HEK293 (cell line): Measurements from ENCODE around the gene NFE2L3.

Experiments used
- CTCF ChIA-PET: fragments of 350-600 bp; formaldehyde crosslinking; extraction: SDS; loops from one replicate; lab custom pipeline; 2021; ENCODE audit warnings: antibody characterized with exemption; lab: Yijun Ruan, JAX
- POLR2A ChIA-PET: fragments of 300-600 bp; formaldehyde crosslinking; extraction: SDS; loops from one replicate; lab custom pipeline; 2020; ENCODE audit warnings: antibody characterized with exemption, inconsistent platforms; lab: Yijun Ruan, JAX
- H3K27ac ChIP-seq: fragments of 200-500 bp; sonication (Bioruptor generic); 2 replicates; pipeline ENCODE4 v1.5.1; 2014; ENCODE audit warnings: low read depth, low read length, control low read depth, inconsistent platforms; ENCODE audit errors: extremely low read depth
- H3K36me3 ChIP-seq, 2 experiments: fragments of 200-500 bp in 1 of 2; sonication (Bioruptor generic) in 1 of 2; 1 replicate in 1 of 2; 2 replicates in 1 of 2; pipeline ENCODE4 v1.5.1; 2014 to 2017; ENCODE audit warnings: inconsistent platforms in 2 of 2, low read length in 2 of 2; ENCODE audit not compliant: control insufficient read depth in 2 of 2, insufficient read depth in 1 of 2
- H3K4me1 ChIP-seq: fragments of 200-500 bp; sonication (Bioruptor generic); 2 replicates; pipeline ENCODE4 v1.5.1; 2014; ENCODE audit warnings: mild to moderate bottlenecking, low read length, inconsistent platforms; ENCODE audit not compliant: control insufficient read depth, insufficient read depth
- H3K4me3 ChIP-seq: 2 replicates; pipeline ENCODE4 v1.5.1; 2011; ENCODE audit warnings: low read depth, mild to moderate bottlenecking, control low read depth, low read length, moderate library complexity
- H3K9me3 ChIP-seq: fragments of 200-500 bp; sonication (Bioruptor generic); 2 replicates; pipeline ENCODE4 v1.5.1; 2014; ENCODE audit warnings: low read depth, low read length, inconsistent platforms; ENCODE audit not compliant: control insufficient read depth, insufficient read depth
- MEIS1 ChIP-seq: sonication (generic); formaldehyde crosslinking; IDR thresholded peaks from 2 replicates; pipeline ENCODE4 v1.8.1; 2022; ENCODE audit warnings: missing genetic modification reagents, mild to moderate bottlenecking, borderline replicate concordance
- YY2 ChIP-seq: fragments of 450-650 bp; formaldehyde crosslinking; IDR thresholded peaks from 2 replicates; pipeline ENCODE4 v1.5.1; 2016; ENCODE audit warnings: missing biosample characterization, missing genetic modification characterization
- ZBTB17 ChIP-seq: fragments of 450-650 bp; formaldehyde crosslinking; IDR thresholded peaks from 2 replicates; pipeline ENCODE4 v1.5.1; 2016; ENCODE audit warnings: missing biosample characterization, missing genetic modification characterization
- ZBTB26 ChIP-seq: fragments of 450-650 bp; formaldehyde crosslinking; optimal IDR thresholded peaks from 2 replicates; pipeline ENCODE3; 2016; ENCODE audit warnings: missing biosample characterization, mild to moderate bottlenecking, missing genetic modification characterization
- ZBTB7A ChIP-seq: fragments of 450-650 bp; formaldehyde crosslinking; IDR thresholded peaks from 2 replicates; pipeline ENCODE4 v1.5.1; 2016; ENCODE audit warnings: low read depth, missing biosample characterization, missing genetic modification characterization
- ZNF155 ChIP-seq: fragments of 450-650 bp; formaldehyde crosslinking; IDR thresholded peaks from 2 replicates; pipeline ENCODE4 v1.5.1; 2016; ENCODE audit warnings: missing biosample characterization, missing genetic modification characterization
- ZNF214 ChIP-seq: fragments of 450-650 bp; formaldehyde crosslinking; IDR thresholded peaks from 2 replicates; pipeline ENCODE4 v1.5.1; 2017; ENCODE audit warnings: missing biosample characterization, mild to moderate bottlenecking, missing genetic modification characterization, borderline replicate concordance
- ZNF350 ChIP-seq: fragments of 450-650 bp; formaldehyde crosslinking; IDR thresholded peaks from 2 replicates; pipeline ENCODE4 v1.5.0; 2017; ENCODE audit warnings: missing biosample characterization, mild to moderate bottlenecking, missing genetic modification characterization
- ZNF398 ChIP-seq: fragments of 450-650 bp; formaldehyde crosslinking; IDR thresholded peaks from 2 replicates; pipeline ENCODE4 v1.5.1; 2017; ENCODE audit warnings: missing biosample characterization, missing genetic modification characterization
- ZNF513 ChIP-seq: fragments of 450-650 bp; IDR thresholded peaks from 2 replicates; pipeline ENCODE4 v1.5.1; 2018; ENCODE audit warnings: missing biosample characterization, missing genetic modification characterization
- ZNF600 ChIP-seq: fragments of 450-650 bp; formaldehyde crosslinking; IDR thresholded peaks from 2 replicates; pipeline ENCODE4 v1.5.1; 2016; ENCODE audit warnings: missing biosample characterization, missing genetic modification characterization
- TF ChIP-seq, protein P1 (sequence below): fragments of 450-650 bp; formaldehyde crosslinking; IDR thresholded peaks from 2 replicates; pipeline ENCODE4 v1.5.1; 2016; ENCODE audit warnings: missing biosample characterization, missing genetic modification characterization
- TF ChIP-seq, protein P2 (sequence below): fragments of 450-650 bp; formaldehyde crosslinking; IDR thresholded peaks from 2 replicates; pipeline ENCODE4 v1.5.1; 2017; ENCODE audit warnings: missing biosample characterization, missing genetic modification characterization
- TF ChIP-seq, protein P3 (sequence below): fragments of 450-650 bp; formaldehyde crosslinking; IDR thresholded peaks from 2 replicates; pipeline ENCODE4 v1.5.1; 2016; ENCODE audit warnings: missing biosample characterization, missing genetic modification characterization

Gene NFE2L3

DNA sequence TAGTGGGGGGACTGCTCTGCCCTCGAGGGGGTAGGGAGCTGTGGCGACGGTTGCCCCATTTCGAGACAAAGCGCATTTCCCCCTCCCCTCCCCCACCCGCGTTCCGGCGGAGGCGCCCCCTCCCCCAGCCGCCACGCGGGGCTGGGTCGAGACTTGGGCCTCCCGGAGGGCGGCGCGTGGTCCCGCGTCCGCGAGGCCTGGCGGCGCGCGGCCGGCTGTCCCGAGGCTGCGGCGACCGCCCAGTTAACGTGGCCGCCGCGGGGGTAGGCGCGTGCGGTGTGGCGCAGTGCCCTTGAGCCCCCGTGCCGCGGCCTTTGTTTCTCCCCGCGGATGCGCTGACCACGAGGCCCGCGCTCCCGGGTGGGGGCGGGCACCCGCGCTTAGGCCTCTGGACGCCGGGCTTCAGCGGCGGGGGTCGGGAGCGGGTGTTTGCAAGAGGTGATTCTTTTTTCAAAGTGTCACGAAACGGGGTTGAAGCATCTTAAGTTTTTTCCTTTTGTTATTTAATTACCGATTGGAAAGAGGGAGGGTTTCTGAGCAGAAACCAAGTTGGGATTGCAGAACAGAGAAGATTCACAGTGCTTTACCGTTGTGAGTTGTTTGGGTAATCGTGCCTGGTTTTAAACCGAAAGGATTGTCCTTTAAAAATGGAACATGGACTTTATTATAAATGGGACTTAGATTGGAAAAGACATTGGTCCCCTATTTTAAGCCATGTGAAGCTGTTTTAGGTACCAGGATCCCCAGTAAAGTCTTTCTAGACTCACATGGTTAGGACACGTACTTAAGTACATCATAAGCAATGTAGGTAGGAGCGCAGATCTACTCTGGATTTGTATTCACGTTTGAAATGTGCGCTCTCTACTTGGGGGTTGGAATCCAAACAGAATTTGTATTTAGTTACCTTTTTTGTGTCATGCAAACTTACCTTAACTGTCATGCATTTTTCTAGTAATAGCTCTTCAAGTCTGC lies 50.3 kb downstream of the NFE2L3 start:
- TF ChIP-seq, protein P1, sequence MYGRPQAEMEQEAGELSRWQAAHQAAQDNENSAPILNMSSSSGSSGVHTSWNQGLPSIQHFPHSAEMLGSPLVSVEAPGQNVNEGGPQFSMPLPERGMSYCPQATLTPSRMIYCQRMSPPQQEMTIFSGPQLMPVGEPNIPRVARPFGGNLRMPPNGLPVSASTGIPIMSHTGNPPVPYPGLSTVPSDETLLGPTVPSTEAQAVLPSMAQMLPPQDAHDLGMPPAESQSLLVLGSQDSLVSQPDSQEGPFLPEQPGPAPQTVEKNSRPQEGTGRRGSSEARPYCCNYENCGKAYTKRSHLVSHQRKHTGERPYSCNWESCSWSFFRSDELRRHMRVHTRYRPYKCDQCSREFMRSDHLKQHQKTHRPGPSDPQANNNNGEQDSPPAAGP: 0 out of 2 replicates have a peak, but pooled peaks have one; percentile 16
- TF ChIP-seq MEIS1 (CRISPR knock-in tag): peak; percentile 34; the same call in 1 of the 2 replicates
- TF ChIP-seq ZBTB26: peak; percentile 83
- no peak for TF ChIP-seq YY2 (tag by site-specific recombination)
- no peak for TF ChIP-seq ZNF513 (tag by site-specific recombination)
- TF ChIP-seq ZNF155 (tag by site-specific recombination): no peak
- peak; percentile 86 for TF ChIP-seq ZNF398 (tag by site-specific recombination)
- 0 out of 2 replicates have a peak, but pooled peaks have one; percentile 10 for TF ChIP-seq ZNF600 (tag by site-specific recombination)
- TF ChIP-seq ZBTB17 (tag by site-specific recombination): peak; percentile 59
- TF ChIP-seq ZNF214 (tag by site-specific recombination): no peak
- no peak for TF ChIP-seq ZBTB7A (tag by site-specific recombination)
- CTCF ChIA-PET: interaction anchor here (0.7 to 1.0 kb wide), 2 partner anchors 112 to 163 kb away, joined by 3 read pairs; no protein-coding TSS in a partner anchor
- H3K27ac ChIP-seq: peak overlapping the region; percentile 100
- peaks cover 31 to 57% of the 10 kb centered on the region in 2 experiments for H3K36me3 ChIP-seq
- POLR2A ChIA-PET: interaction anchor here (1.1 to 6.0 kb wide), 9 partner anchors 10 to 970 kb away, joined by 3 to 56 read pairs (median 6); partner anchors contain the start of gene SNX10
- peak overlapping the region; percentile 68 for H3K4me3 ChIP-seq
- H3K4me1 ChIP-seq: peaks cover 6% of the 10 kb centered on the region; the same call in 1 of the 2 replicates
- H3K9me3 ChIP-seq: no peaks in the 10 kb centered on the region

DNA sequence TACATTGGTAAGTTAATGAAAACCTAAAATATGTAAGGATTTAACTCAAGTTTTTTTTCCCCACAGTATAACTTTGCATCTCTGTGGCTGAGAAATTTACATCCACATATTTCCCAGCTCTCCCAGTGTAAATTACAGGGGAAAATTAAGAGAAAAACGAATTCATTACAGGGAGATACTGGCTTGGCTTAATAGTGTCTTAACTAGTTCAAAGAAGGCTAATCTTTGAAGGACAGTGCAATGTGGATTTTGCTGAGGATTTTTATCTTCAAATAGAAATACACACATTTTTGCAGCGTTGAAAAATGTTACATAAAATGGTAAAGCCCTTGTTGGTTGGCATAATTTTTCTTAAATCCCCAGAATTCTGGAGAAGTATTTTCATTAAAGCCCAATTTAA lies 51.0 kb downstream of the NFE2L3 start:
- ChIA-PET POLR2A (no interaction called here), CTCF (interaction anchor here (1.0 kb wide), 1 partner anchor 112 kb away, joined by 3 read pairs; no protein-coding TSS in a partner anchor)
- Histone ChIP-seq H3K4me1 (peaks cover 6% of the 10 kb centered on the region; the same call in 1 of the 2 replicates), H3K27ac (peak overlapping the region; percentile 100), H3K4me3 (peak overlapping the region; percentile 68), H3K36me3 (peaks cover 38 to 60% of the 10 kb centered on the region in 2 experiments), H3K9me3 (no peaks in the 10 kb centered on the region)
- TF ChIP-seq, protein P2, sequence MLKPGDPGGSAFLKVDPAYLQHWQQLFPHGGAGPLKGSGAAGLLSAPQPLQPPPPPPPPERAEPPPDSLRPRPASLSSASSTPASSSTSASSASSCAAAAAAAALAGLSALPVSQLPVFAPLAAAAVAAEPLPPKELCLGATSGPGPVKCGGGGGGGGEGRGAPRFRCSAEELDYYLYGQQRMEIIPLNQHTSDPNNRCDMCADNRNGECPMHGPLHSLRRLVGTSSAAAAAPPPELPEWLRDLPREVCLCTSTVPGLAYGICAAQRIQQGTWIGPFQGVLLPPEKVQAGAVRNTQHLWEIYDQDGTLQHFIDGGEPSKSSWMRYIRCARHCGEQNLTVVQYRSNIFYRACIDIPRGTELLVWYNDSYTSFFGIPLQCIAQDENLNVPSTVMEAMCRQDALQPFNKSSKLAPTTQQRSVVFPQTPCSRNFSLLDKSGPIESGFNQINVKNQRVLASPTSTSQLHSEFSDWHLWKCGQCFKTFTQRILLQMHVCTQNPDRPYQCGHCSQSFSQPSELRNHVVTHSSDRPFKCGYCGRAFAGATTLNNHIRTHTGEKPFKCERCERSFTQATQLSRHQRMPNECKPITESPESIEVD (tag by site-specific recombination): peak; percentile 62; the same call in 1 of the 2 replicates
- TF ChIP-seq, protein P3, sequence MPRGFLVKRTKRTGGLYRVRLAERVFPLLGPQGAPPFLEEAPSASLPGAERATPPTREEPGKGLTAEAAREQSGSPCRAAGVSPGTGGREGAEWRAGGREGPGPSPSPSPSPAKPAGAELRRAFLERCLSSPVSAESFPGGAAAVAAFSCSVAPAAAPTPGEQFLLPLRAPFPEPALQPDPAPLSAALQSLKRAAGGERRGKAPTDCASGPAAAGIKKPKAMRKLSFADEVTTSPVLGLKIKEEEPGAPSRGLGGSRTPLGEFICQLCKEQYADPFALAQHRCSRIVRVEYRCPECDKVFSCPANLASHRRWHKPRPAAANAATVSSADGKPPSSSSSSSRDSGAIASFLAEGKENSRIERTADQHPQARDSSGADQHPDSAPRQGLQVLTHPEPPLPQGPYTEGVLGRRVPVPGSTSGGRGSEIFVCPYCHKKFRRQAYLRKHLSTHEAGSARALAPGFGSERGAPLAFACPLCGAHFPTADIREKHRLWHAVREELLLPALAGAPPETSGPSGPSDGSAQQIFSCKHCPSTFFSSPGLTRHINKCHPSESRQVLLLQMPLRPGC (tag by site-specific recombination): no peak
- no peak for TF ChIP-seq ZNF350 (tag by site-specific recombination)
